ENCODE data around the gene LIPC. TPM values are rescaled to one million over a fixed set of nuclear protein-coding genes. Genes with fewer than 3 reads are reported as not detected.

LIPC gene
- total and polyA plus RNA-seq, 9 of the 15 experiments (the other 6 are each of a cell fraction or from before 2014, with no cell fraction given) = 0.07 to 0.41 (median 0.11) TPM; not detected in 2

DNA sequence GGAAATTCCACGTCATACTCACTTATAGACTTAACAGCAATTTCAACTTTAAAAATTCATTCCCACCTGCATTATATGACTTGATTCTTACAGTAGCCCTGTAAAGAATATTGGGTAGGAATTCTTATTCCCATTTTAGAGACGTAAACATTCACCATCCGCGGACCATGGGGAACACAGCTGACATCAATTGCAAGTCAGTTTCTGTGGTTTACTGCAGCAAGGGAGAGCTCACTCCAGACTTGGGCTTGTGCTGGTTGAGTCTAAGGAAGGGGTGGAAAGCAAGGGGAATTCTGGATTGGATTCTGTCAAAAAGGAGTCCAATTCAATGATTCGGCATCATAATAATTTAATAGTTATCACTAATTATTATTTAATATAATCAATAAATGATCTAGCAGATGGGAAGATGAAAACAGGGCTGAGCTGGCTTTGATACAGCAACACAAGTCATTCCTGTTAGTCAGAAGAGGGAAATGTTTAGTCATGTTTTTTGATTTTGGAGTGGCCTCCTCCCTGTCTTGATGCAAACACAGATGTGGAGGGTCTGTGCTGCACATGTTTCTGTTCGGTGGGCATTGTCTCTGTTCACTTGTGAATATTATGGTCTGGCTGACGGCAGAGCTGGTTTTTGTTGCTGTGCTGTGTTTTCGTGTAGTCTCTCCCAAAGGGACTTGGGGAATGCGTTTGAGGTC, 9.7 kb downstream of the LIPC start:
- peaks cover 9 to 21% of the 10 kb centered on the region in 2 experiments for H3K4me1 ChIP-seq (replicated peaks in 1 of 2; ENCODE audit: control insufficient read depth in 2 of 2, insufficient read depth in 2 of 2, low read length in 2 of 2)
- ATAC-seq (no peak), DNase-seq (ENCODE audit: extremely low read depth in 1 of 4, low spot score in 3 of 4) (no peak), FAIRE-seq (no peak)
- no peak overlapping the region for H3K9ac ChIP-seq (ENCODE audit: insufficient read depth in 1 of 2, low read depth in 2 of 2, low read length in 2 of 2)
- H2AFZ ChIP-seq (ENCODE audit: low read depth, low read length) = peak overlapping the region; percentile 37; the same call in 1 of the 2 replicates
- in situ Hi-C loops (cut with MboI) = no loop called here
- ChIA-PET CTCF (ENCODE audit: low intra/inter-chr PET ratio) (no interaction called here), POLR2A (interaction anchor here (0.7 to 1.4 kb wide), 2 partner anchors 39 to 1130 kb away, joined by 3 to 4 read pairs; no protein-coding TSS in a partner anchor)
- H3K9me3 ChIP-seq (replicated peaks; ENCODE audit: control insufficient read depth, insufficient read depth, low read depth, low read length) = no peaks in the 10 kb centered on the region
- no peaks in the 10 kb centered on the region for H4K20me1 ChIP-seq (replicated peaks; ENCODE audit: control insufficient read depth, insufficient read depth, low read length)
- TF ChIP-seq, protein P1, sequence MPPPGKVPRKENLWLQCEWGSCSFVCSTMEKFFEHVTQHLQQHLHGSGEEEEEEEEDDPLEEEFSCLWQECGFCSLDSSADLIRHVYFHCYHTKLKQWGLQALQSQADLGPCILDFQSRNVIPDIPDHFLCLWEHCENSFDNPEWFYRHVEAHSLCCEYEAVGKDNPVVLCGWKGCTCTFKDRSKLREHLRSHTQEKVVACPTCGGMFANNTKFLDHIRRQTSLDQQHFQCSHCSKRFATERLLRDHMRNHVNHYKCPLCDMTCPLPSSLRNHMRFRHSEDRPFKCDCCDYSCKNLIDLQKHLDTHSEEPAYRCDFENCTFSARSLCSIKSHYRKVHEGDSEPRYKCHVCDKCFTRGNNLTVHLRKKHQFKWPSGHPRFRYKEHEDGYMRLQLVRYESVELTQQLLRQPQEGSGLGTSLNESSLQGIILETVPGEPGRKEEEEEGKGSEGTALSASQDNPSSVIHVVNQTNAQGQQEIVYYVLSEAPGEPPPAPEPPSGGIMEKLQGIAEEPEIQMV (tag; conservative IDR thresholded peaks at IDR 0.05; ENCODE audit: low read depth) = peak; percentile 46; the same call in 1 of the 2 replicates
- TF ChIP-seq, protein P2, sequence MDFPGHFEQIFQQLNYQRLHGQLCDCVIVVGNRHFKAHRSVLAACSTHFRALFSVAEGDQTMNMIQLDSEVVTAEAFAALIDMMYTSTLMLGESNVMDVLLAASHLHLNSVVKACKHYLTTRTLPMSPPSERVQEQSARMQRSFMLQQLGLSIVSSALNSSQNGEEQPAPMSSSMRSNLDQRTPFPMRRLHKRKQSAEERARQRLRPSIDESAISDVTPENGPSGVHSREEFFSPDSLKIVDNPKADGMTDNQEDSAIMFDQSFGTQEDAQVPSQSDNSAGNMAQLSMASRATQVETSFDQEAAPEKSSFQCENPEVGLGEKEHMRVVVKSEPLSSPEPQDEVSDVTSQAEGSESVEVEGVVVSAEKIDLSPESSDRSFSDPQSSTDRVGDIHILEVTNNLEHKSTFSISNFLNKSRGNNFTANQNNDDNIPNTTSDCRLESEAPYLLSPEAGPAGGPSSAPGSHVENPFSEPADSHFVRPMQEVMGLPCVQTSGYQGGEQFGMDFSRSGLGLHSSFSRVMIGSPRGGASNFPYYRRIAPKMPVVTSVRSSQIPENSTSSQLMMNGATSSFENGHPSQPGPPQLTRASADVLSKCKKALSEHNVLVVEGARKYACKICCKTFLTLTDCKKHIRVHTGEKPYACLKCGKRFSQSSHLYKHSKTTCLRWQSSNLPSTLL (IDR thresholded peaks at IDR 0.05) = peak; percentile 37; the same call in 1 of the 2 replicates
- TF ChIP-seq DACH1 (IDR thresholded peaks at IDR 0.05; ENCODE audit: partially characterized antibody) (peak; percentile 62), ZNF3 (CRISPR knock-in tag; IDR thresholded peaks at IDR 0.05) (no peak), ZNF174 (CRISPR knock-in tag; IDR thresholded peaks at IDR 0.05) (no peak), HNRNPL (IDR thresholded peaks at IDR 0.05; ENCODE audit: low read depth, low read length) (no peak), ZNF217 (CRISPR knock-in tag; IDR thresholded peaks at IDR 0.05) (no peak), HNRNPH1 (optimal IDR thresholded peaks at IDR 0.05; ENCODE audit: low read depth, low read length) (no peak)
- intact Hi-C loops (cut with micrococcal nuclease) = no loop called here
- no TSS peak for BruUV-seq (replicated peaks)
- H3K36me3 ChIP-seq (ENCODE audit: control insufficient read depth, insufficient read depth, low read length) = no peaks in the 10 kb centered on the region
- 61% methylated on average over 9 of the region's 9 CpGs for WGBS (ENCODE audit: insufficient coverage, low coverage, missing lambda C conversion rate)
- H3K9me1 ChIP-seq (ENCODE audit: control insufficient read depth, insufficient read depth, low read length) = no peaks in the 10 kb centered on the region
- H3K4me2 ChIP-seq (ENCODE audit: insufficient read depth, low read length) = no peak overlapping the region
- no peak overlapping the region for H3K27ac ChIP-seq (ENCODE audit: extremely low read depth, low read depth, low read length)
- H3K4me3 ChIP-seq = no peak overlapping the region
- H3K79me2 ChIP-seq (ENCODE audit: control insufficient read depth, insufficient read depth, low read length) = no peaks in the 10 kb centered on the region
- no peaks in the 10 kb centered on the region for H3K27me3 ChIP-seq (ENCODE audit: control insufficient read depth in 2 of 2, insufficient read depth in 2 of 2, low read length in 2 of 2)
